Uterus (tissue), 2 donors: Measurements from ENCODE around the gene SPTB.

Experiments
- POLR2A ChIP-seq, 2 donors: fragments of 450-650 bp; IDR thresholded peaks; one replicate each; pipeline ENCODE4 v1.6.1; 2016; ENCODE audit warnings: antibody characterized with exemption in 2 of 2, mild to moderate bottlenecking in 1 of 2, moderate library complexity in 1 of 2
- TF ChIP-seq, protein P1 (sequence below), 4 experiments: fragments of 200-600 bp in 2 of 4; fragments of 450-650 bp in 2 of 4; sonication (generic) in 2 of 4; IDR thresholded peaks; one replicate each; pipeline ENCODE4 v1.5.1; 2016 to 2019; ENCODE audit warnings: antibody characterized with exemption in 4 of 4, mild to moderate bottlenecking in 2 of 4, moderate library complexity in 1 of 4

DNA sequence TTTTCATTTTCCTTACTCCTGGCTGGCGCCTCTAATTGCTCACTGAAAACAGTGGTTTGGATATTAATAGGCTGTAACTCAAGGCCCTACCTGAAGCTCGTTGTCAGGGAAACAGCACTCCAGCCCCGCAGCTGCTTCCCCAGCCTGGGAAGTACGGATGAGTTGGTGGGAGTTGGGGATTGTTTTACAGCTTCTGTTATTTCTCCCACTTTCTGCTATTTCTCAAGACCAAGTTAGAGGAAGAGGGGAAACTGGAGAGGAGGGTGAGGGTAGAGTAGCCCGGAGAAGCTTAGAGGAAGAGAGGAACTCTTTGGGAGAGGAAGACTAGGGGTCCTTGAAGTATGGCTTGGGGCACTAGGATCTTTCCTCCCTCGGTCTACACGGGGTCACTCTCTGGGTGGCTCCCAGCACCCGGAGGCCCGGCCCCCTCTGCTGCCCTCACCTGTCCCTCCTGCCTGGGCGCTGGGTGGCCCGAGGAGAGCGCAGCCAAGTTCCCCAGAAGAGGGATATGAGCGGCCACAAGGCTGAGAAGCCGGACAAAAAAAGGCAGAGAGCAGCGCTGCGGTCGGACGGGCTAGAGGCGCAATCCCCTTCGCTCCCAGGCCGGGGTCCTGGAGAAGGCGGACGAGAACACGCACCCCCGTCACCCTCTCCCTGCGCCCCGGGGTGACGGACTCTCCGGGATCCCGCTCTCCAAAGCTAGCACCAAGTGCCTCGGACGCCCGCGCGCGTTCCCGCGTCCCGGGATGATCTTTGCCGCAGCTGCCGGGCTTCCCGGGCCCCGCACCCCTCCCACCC lies 671 bp downstream of the SPTB start:
- TF ChIP-seq, protein P1, sequence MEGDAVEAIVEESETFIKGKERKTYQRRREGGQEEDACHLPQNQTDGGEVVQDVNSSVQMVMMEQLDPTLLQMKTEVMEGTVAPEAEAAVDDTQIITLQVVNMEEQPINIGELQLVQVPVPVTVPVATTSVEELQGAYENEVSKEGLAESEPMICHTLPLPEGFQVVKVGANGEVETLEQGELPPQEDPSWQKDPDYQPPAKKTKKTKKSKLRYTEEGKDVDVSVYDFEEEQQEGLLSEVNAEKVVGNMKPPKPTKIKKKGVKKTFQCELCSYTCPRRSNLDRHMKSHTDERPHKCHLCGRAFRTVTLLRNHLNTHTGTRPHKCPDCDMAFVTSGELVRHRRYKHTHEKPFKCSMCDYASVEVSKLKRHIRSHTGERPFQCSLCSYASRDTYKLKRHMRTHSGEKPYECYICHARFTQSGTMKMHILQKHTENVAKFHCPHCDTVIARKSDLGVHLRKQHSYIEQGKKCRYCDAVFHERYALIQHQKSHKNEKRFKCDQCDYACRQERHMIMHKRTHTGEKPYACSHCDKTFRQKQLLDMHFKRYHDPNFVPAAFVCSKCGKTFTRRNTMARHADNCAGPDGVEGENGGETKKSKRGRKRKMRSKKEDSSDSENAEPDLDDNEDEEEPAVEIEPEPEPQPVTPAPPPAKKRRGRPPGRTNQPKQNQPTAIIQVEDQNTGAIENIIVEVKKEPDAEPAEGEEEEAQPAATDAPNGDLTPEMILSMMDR (IDR thresholded peaks at IDR 0.05), result no peak
- no peak for TF ChIP-seq POLR2A (IDR thresholded peaks at IDR 0.05)
